HEK293T (cell line): ENCODE results near the gene CLIC3.

Source experiments
- ARNT ChIP-seq: fragments of 450-650 bp; IDR thresholded peaks from 2 replicates; pipeline ENCODE4 v1.6.1; 2017; ENCODE audit warnings: mild to moderate bottlenecking
- BHLHE40 ChIP-seq: fragments of 450-650 bp; IDR thresholded peaks from 2 replicates; pipeline ENCODE4 v1.6.1; 2016; ENCODE audit warnings: mild to moderate bottlenecking, moderate library complexity, borderline replicate concordance
- ELF4 ChIP-seq: fragments of 450-650 bp; IDR thresholded peaks from 2 replicates; pipeline ENCODE4 v1.6.1; 2017; ENCODE audit warnings: antibody characterized with exemption
- FOXA1 ChIP-seq: fragments of 450-650 bp; IDR thresholded peaks from 2 replicates; pipeline ENCODE4 v1.6.1; 2016; ENCODE audit warnings: mild to moderate bottlenecking
- FOXK2 ChIP-seq: fragments of 450-650 bp; IDR thresholded peaks from 2 replicates; pipeline ENCODE4 v1.6.1; 2016; ENCODE audit warnings: mild to moderate bottlenecking
- L3MBTL2 ChIP-seq: fragments of 450-650 bp; conservative IDR thresholded peaks from 2 replicates; pipeline ENCODE4 v1.6.1; 2016; ENCODE audit warnings: mild to moderate bottlenecking
- LEF1 ChIP-seq: fragments of 450-650 bp; IDR thresholded peaks from 2 replicates; pipeline ENCODE4 v1.6.1; 2017; ENCODE audit warnings: mild to moderate bottlenecking, borderline replicate concordance
- NFRKB ChIP-seq: fragments of 450-650 bp; IDR thresholded peaks from 2 replicates; pipeline ENCODE4 v1.6.1; 2016; ENCODE audit warnings: mild to moderate bottlenecking, moderate library complexity
- SP1 ChIP-seq: fragments of 450-650 bp; IDR thresholded peaks from 2 replicates; pipeline ENCODE4 v1.6.1; 2017
- SUZ12 ChIP-seq: fragments of 450-650 bp; IDR thresholded peaks from 2 replicates; pipeline ENCODE4 v1.6.1; 2016; ENCODE audit warnings: mild to moderate bottlenecking
- TARDBP ChIP-seq: fragments of 450-650 bp; IDR thresholded peaks from 2 replicates; pipeline ENCODE4 v1.6.1; 2016
- ZNF384 ChIP-seq: fragments of 450-650 bp; IDR thresholded peaks from 2 replicates; pipeline ENCODE4 v1.6.1; 2016
- TF ChIP-seq, protein P1 (sequence below): fragments of 450-650 bp; IDR thresholded peaks from 2 replicates; pipeline ENCODE4 v1.6.1; 2016

DNA sequence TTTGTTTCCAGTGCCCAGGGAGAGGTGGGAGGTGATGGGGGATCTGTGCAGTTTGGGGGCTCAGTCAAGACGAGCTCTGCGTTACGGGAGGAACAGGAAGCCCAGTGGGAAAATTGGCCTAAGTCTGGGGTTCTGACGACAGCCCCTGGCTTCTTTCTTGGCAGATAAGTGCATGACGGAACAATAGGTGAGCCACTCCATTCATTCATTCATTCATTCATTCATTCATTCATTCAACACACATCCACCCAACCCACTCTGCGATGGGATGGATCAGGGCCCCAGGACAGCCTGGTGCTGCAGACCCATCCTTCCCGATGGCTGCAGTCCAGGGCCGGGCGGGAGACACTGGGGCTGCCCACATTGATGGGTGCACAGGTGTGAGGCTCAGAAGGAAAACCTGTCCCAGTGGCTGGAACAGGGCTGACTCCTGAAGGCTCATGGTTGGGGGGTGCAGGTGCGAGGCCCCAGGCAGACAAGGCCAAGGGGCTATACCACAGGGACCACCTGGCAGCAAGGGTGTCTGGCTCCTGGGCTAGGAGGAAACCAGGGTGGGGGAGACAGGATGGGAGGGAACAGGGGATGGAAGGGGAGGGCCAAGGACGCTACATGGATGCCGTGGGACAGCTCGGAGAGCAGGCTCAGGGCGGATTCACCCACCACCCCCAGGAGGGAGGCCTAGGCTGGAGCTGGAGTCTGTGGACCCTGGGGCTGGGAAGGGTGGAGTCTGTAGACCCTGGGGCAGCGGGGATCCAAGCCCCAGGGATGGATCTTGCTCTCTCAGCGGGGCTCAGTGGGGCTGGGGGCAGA, 15.5 kb downstream of the CLIC3 start:
- TF ChIP-seq ZNF384 (no peak), SP1 (no peak), L3MBTL2 (no peak), ELF4 (no peak), BHLHE40 (no peak), FOXA1 (no peak), TARDBP (no peak), SUZ12 (no peak), ARNT (no peak), NFRKB (no peak), LEF1 (no peak), FOXK2 (no peak)
- TF ChIP-seq, protein P1, sequence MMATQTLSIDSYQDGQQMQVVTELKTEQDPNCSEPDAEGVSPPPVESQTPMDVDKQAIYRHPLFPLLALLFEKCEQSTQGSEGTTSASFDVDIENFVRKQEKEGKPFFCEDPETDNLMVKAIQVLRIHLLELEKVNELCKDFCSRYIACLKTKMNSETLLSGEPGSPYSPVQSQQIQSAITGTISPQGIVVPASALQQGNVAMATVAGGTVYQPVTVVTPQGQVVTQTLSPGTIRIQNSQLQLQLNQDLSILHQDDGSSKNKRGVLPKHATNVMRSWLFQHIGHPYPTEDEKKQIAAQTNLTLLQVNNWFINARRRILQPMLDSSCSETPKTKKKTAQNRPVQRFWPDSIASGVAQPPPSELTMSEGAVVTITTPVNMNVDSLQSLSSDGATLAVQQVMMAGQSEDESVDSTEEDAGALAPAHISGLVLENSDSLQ, result no peak
